Ectodermal cell (in vitro differentiated cells): ENCODE measurements around the gene FBLN1.
"Not testable (repeated sequence)": the region's sequence is repeated elsewhere in the genome, so short reads cannot be mapped to it uniquely, and the experiment has no call there.

Experiments used
- H3K27ac ChIP-seq: 2 replicates; pipeline ENCODE4 v1.7.0; 2013; ENCODE audit warnings: mild to moderate bottlenecking, low read depth, low read length; ENCODE audit not compliant: insufficient read depth, poor library complexity, severe bottlenecking
- H3K27me3 ChIP-seq: 2 replicates; pipeline ENCODE4 v1.7.0; 2013; ENCODE audit warnings: mild to moderate bottlenecking, low read length; ENCODE audit not compliant: insufficient read depth, control insufficient read depth, poor library complexity, severe bottlenecking
- H3K36me3 ChIP-seq: one replicate; pipeline ENCODE4 v1.7.0; 2013; ENCODE audit warnings: low read length; ENCODE audit not compliant: control insufficient read depth, insufficient read depth
- H3K4me1 ChIP-seq: one replicate; pipeline ENCODE4 v1.7.0; 2013; ENCODE audit warnings: low read length; ENCODE audit not compliant: control insufficient read depth, insufficient read depth
- H3K4me3 ChIP-seq: 2 replicates; pipeline ENCODE4 v1.7.0; 2013; ENCODE audit warnings: low read depth, low read length, control low read depth; ENCODE audit not compliant: insufficient read depth
- H3K9me3 ChIP-seq: 2 replicates; pipeline ENCODE4 v1.7.0; 2013; ENCODE audit warnings: mild to moderate bottlenecking, low read length, moderate library complexity; ENCODE audit not compliant: control insufficient read depth
- WGBS, 2 experiments: methylation state at CpG; one replicate each; pipeline ENCODE4 v1.1.7; 2013; ENCODE audit warnings: missing lambda C conversion rate in 2 of 2; 5-methylcytosine and 5-hydroxymethylcytosine counted together

FBLN1 gene

DNA sequence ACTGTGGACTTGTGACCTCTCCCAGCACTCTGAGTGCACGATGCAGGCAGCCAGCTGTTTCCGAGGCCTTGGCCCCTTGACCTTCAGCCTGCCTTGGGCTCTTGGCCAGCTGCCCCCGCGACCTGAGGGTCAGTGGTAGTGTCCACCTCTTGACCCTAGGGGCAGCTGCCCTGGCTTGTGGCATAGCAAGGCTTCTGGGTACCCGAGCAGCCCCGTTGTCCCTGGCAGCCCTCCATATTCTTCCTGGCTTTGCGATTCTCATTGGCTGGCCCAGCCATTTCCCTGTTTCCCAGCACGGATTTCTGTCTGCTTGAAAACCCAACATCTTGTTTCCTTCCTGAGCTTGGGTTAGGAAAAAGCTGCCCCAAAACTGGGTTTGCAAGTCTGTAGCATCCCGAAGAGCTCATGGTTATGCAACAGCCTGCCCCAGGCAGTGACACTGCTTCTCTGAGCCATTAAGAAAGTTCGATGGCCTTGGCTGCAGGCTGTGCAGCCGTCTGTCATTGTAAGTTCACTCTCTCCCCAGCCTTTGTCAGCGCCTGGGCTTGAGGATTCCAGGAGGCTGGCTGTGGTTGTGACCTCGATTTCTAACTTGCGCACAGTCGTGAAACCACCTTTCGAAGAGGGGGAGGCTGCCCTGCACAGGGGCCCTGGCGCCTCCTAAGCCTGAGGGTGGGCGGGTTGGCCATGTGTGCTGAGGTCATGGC, 48.8 kb downstream of the FBLN1 start:
- H3K27me3 ChIP-seq = no peaks in the 10 kb centered on the region
- no peak overlapping the region for H3K27ac ChIP-seq
- H3K4me3 ChIP-seq = no peak overlapping the region
- H3K36me3 ChIP-seq = peaks cover 29% of the 10 kb centered on the region
- H3K4me1 ChIP-seq = no peaks in the 10 kb centered on the region
- WGBS, 2 experiments = 94 to 95% methylated on average over 18 of the region's 18 CpGs
- H3K9me3 ChIP-seq = no peaks in the 10 kb centered on the region

DNA sequence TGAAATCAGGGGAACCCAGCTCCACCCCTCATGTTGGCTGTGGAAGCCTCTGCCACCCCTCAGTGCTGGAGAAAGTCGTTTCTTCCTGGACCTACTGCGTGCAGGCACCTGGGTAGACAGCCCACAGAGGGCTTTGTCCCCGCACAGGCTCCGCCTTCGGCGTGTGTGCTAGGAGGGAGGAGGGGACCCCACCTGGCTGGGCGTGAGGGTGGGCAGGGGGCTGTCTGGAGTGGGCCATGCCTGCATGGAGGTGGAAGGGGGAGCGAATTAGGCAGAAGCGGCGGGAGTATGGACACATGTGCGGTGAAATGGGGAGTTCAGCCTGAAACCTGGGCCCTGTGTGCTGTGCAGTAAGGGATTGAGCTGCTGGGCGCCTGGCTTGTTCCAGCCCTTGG, 49.3 kb downstream of the FBLN1 start:
- Histone ChIP-seq H3K9me3 (no peaks in the 10 kb centered on the region), H3K4me1 (no peaks in the 10 kb centered on the region), H3K4me3 (no peak overlapping the region), H3K27me3 (no peaks in the 10 kb centered on the region), H3K27ac (no peak overlapping the region), H3K36me3 (peaks cover 29% of the 10 kb centered on the region)
- WGBS, 2 experiments = 92 to 94% methylated on average over 12 of the region's 12 CpGs

DNA sequence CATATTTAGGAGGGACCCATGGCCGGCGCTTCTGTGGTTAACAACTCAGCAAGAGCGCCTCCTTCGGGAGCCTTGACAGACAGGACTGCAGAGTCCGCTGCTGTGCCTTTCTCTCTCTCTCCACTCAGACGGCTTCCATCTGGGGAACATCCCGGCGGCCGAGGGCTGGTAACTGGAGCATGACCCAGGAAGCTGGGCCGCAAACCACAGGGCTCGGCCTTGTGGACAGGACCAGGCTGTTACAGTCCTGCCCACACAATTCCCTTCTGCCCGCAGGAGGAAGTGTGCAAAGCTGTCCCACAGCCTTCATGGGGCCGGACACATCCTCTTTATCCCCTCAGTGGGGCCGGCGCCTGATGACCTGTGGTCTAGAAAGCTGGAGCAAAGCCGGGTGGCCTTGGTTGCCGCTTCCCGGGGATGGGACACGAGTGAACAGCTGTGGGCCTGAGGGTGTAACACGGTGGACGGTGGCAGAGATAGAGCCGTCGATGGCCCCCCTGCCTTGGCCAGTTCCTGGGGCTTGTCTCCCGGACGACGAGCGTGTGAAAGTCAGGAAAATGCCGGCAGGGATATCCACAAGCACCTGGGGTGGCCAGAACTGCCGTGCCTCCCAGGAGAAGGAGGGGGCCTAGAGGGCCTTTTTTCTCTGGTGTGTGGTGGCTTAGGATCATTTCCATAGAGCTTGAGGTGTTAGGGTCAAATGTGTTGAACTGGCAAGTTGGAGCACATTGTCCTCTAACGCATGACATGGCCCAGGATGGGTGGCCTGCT, 50.1 kb downstream of the FBLN1 start:
- Histone ChIP-seq H3K27ac (peak overlapping the region; percentile 44), H3K9me3 (no peaks in the 10 kb centered on the region)
- whole genome bisulfite sequencing, 2 experiments = 87% methylated on average over 30 of the region's 30 CpGs

DNA sequence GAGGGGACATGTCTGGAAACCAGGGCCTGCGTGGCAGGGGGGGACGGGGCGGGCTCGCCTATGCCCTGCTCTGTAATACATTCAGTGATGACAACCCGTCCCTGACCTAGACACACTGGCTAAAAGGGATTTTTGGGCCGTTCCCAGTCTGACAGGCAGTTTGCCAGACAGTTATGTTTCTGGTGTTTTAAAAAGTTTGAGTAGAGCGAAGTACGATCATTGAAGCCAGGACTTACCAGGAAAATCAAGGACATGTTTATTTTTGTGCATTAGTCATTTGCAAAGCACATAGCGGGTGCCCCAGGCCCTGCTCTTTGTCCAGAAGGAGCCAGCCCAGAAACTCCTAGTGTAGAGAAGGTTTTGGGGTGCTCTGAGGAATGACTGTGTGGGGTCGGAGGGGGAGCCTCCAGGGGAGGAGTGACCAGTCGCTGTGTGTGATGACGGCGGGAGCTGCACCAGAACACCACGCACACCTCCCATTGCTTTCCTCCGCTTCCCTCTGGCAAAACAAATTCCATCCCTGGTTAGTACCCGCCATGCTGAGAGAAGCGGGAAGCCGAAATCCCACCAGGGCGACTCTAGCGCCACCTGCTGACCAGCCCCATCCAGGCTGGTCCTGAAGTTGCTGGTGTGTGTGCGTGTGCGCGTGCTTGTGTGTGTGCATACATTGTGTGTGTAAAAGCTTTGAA, 50.8 kb downstream of the FBLN1 start:
- H3K36me3 ChIP-seq = peaks cover 24% of the 10 kb centered on the region
- no peak overlapping the region for H3K27ac ChIP-seq
- H3K4me3 ChIP-seq = no peak overlapping the region
- no peaks in the 10 kb centered on the region for H3K27me3 ChIP-seq
- 55 to 56% methylated on average over 23 of the region's 23 CpGs for WGBS, 2 experiments
- H3K9me3 ChIP-seq = no peaks in the 10 kb centered on the region
- no peaks in the 10 kb centered on the region for H3K4me1 ChIP-seq

More for the DNA sequence above, 50.1 kb downstream of the FBLN1 start:
- Histone ChIP-seq H3K4me3 (no peak overlapping the region), H3K4me1 (no peaks in the 10 kb centered on the region), H3K36me3 (peaks cover 27% of the 10 kb centered on the region), H3K27me3 (no peaks in the 10 kb centered on the region)

DNA sequence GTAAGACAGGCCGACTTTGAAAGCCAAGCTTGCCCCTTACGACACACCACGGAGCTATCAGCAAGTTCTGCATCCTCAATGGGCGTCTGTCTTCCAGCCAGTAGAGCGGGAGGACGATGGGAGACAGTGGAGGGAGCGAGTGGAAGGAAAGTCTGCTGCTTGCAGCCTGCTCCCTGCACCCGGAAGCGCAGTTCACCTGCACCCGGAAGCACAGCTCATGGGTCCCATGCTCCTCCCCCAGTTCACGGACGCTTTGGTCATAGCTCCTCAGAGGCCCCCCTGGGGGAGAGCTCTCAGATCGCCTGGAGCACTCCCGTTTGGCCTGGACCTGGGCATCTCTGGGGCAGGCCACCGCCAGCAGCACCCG, 51.3 kb downstream of the FBLN1 start:
- Histone ChIP-seq H3K9me3 (no peaks in the 10 kb centered on the region), H3K4me3 (no peak overlapping the region), H3K27me3 (no peaks in the 10 kb centered on the region), H3K4me1 (no peaks in the 10 kb centered on the region), H3K36me3 (peaks cover 24% of the 10 kb centered on the region), H3K27ac (no peak overlapping the region)
- WGBS, 2 experiments = 88 to 89% methylated on average over 16 of the region's 16 CpGs

DNA sequence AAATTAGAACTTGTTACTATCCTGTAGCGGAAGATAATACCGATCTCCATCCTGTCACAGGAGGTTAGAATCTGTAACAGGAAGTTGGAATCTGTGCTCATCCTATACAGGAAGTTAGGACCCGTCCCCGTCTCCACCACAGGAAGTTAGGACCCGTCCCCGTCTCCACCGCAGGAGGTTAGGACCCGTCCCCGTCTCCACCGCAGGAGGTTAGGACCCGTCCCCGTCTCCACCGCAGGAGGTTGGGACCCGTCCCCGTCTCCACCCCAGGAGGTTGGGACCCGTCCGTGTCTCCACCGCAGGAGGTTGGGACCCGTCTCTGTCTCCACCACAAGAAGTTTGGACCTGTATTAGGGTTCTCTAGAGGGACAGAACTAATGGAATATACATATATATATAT, 52.2 kb downstream of the FBLN1 start:
- Histone ChIP-seq H3K4me1 (no peaks in the 10 kb centered on the region), H3K4me3 (no peak overlapping the region), H3K27ac (no peak overlapping the region), H3K36me3 (peaks cover 24% of the 10 kb centered on the region), H3K27me3 (no peaks in the 10 kb centered on the region), H3K9me3 (no peaks in the 10 kb centered on the region)
- WGBS, 2 experiments = 96 to 97% methylated on average over 18 to 19 of the region's 19 CpGs

DNA sequence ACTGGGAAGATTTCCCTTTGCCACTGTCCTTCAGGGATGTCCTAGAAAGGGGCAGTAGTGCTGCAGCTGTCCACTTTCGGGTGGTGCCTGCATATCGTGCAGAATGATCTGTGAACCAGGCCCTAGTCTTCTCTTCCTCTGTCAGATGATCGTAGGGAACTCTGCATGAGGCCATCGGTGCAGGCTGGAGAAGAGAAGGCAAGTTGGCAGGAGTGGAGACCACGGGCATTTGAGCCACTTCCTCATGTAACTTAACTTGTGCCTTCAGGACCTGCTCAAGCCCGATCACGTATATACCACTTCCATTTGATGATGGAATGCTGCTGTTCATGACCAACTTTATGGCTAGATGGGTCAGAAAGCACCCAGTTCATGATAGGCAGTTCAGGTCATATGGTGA, 55.2 kb downstream of the FBLN1 start:
- H3K27ac ChIP-seq, H3K4me3 ChIP-seq, H3K4me1 ChIP-seq, H3K9me3 ChIP-seq, H3K27me3 ChIP-seq: not testable (repeated sequence)
- peaks cover 26% of the 10 kb centered on the region for H3K36me3 ChIP-seq
- 97% methylated on average over 7 of the region's 7 CpGs for WGBS, 2 experiments

DNA sequence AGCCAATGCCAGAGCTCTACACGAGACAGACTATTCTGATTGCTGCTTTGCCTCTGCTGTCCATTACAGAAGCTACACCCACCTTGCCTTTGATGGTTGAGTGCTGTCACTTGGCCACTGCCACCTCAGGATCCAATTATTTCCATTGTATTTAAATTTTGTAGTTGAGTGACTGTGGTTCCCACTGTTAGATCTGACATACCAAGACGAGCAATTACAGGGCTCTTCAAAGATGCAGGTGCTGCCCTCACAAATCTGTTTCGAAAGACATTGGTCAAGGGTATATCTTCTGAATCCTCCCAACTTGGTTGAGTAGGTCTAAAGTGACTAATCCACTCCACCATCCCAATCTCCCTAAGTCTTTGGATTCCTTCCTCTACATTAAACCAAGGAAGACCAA, 57.4 kb downstream of the FBLN1 start:
- 95 to 97% methylated on average over 3 of the region's 3 CpGs for WGBS, 2 experiments
- peaks cover 26% of the 10 kb centered on the region for H3K36me3 ChIP-seq
- not testable (repeated sequence) for H3K4me3 ChIP-seq, H3K9me3 ChIP-seq, H3K27ac ChIP-seq, H3K4me1 ChIP-seq, H3K27me3 ChIP-seq

DNA sequence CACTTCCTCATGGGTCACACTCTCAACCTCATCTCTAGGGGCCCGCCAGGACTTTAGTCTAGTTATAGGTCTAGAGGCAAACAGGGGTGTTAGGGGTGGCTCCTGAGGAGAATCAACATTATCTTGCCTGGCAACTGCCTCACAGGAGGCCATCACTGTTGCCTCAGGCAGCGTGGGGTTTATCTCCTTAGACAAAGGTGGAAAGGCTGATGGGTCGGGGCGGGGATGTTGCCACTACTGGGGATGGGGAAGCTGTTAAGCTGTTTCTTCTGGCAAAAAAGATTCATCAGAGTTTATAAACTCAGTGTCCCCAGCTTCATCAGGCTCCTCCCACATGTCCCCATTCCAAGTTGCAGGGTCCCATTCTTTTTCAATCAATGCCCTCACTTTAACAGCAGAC, 58.1 kb downstream of the FBLN1 start:
- not testable (repeated sequence) for H3K4me3 ChIP-seq, H3K27me3 ChIP-seq, H3K9me3 ChIP-seq, H3K27ac ChIP-seq, H3K4me1 ChIP-seq
- 96% methylated on average over 4 of the region's 4 CpGs for WGBS, 2 experiments
- peaks cover 26% of the 10 kb centered on the region for H3K36me3 ChIP-seq

DNA sequence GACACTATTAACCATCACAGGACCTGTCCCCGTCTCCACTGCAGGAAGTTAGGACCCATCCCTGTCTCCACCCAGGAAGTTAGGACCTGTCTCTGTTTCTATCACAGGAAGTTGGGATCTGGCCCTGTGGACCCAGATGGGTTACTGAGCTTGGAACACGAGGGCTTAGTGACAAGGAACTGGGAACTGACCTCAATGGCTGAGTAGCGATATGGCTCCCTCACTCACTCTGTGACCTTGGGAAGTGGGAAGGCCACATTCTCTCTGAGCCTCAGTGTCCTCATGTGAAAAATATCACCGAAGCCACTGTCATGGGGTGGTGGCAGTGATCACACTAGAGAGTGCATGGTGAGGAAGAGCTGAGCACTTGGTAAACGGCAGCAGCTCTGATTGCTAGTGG, 59.4 kb downstream of the FBLN1 start:
- WGBS, 2 experiments = 96 to 97% methylated on average over 5 of the region's 5 CpGs

More for the DNA sequence above, 59.4 kb downstream of the FBLN1 start:
- H3K27ac ChIP-seq = no peak overlapping the region
- no peaks in the 10 kb centered on the region for H3K9me3 ChIP-seq
- no peaks in the 10 kb centered on the region for H3K27me3 ChIP-seq
- no peak overlapping the region for H3K4me3 ChIP-seq
- no peaks in the 10 kb centered on the region for H3K4me1 ChIP-seq
- peaks cover 26% of the 10 kb centered on the region for H3K36me3 ChIP-seq
